Measurements from ENCODE around the gene TMTC2. TPM values are rescaled to one million over a fixed set of nuclear protein-coding genes. Genes with fewer than 3 reads are reported as not detected.

The TMTC2 gene
- total RNA-seq, 4 donors from 2014 or later = 19.5 to 35.8 (median 22.9) TPM

DNA sequence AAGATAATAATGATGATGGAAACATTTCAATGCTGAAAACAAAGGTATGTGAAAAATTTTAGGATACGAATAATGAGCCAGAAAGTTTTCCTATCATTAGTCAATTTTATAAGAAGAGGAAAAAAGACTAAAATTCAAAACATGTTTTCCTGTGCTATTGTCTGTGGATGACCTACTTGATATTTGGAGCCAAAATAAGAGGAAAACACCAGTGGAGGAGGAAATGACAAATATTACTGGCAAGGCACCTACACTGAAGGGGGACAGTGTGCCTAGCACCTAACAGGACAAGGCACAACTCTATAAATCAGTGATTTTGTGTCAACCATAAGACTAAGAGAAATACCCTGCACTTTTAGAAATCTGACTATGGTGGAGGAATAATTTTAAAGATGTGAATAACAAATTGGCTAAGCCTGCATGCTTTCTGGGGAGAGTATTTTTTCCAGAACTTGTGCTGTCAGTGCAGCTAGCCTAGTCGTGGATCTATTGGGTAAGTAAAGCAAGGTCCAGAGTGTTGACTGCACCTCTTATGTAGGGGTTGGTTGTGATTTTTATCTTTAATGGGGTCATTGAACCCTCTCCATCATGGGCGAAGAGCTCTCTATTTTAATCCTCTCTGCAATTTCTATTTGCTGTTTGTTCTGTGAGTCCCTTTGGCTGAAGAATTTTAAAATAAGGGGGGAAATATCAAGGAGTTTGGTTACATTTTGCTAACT is 398.0 kb downstream of the TMTC2 start:
- no peaks in the 10 kb centered on the region for H3K4me1 ChIP-seq
- 80 to 85% methylated on average over 3 of the region's 3 CpGs for WGBS, 2 donors
- H3K4me3 ChIP-seq = no peak overlapping the region
- no peaks in the 10 kb centered on the region for H3K36me3 ChIP-seq
- H3K27ac ChIP-seq = no peak overlapping the region
- H3K9me3 ChIP-seq = no peaks in the 10 kb centered on the region
- no peak for DNase-seq (ENCODE audit: low spot score in 2 of 2)
- TF ChIP-seq EP300 (IDR thresholded peaks at IDR 0.05) (no peak), POLR2A (IDR thresholded peaks at IDR 0.05) (no peak)
- TF ChIP-seq, protein P1, sequence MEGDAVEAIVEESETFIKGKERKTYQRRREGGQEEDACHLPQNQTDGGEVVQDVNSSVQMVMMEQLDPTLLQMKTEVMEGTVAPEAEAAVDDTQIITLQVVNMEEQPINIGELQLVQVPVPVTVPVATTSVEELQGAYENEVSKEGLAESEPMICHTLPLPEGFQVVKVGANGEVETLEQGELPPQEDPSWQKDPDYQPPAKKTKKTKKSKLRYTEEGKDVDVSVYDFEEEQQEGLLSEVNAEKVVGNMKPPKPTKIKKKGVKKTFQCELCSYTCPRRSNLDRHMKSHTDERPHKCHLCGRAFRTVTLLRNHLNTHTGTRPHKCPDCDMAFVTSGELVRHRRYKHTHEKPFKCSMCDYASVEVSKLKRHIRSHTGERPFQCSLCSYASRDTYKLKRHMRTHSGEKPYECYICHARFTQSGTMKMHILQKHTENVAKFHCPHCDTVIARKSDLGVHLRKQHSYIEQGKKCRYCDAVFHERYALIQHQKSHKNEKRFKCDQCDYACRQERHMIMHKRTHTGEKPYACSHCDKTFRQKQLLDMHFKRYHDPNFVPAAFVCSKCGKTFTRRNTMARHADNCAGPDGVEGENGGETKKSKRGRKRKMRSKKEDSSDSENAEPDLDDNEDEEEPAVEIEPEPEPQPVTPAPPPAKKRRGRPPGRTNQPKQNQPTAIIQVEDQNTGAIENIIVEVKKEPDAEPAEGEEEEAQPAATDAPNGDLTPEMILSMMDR (IDR thresholded peaks at IDR 0.05) = no peak
- no peaks in the 10 kb centered on the region for H3K27me3 ChIP-seq

DNA sequence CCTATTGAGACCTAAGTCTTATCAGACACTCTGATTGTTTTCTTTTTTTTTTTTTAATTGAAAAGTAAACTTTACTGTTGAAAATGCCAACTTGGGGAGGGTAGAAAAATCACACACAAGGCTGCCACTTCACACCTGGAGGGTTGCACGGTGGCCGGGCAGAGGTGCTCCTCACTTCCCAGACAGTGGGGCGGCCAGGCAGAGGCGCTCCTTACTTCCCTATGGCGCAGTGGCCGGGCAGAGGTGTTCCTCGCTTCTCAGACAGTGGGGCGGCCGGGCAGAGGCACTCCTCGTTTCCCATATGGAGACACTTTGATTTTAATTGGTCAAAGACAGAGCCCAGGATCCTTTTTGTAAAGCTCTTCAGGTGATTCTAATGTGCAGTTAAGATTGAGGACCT is 399.3 kb downstream of the TMTC2 start:
- no peaks in the 10 kb centered on the region for H3K4me1 ChIP-seq
- H3K27me3 ChIP-seq = no peaks in the 10 kb centered on the region
- WGBS, 2 donors = 95 to 98% methylated on average over 10 of the region's 10 CpGs
- DNase-seq (ENCODE audit: low spot score in 2 of 2) = no peak
- no peak overlapping the region for H3K4me3 ChIP-seq
- H3K36me3 ChIP-seq = no peaks in the 10 kb centered on the region
- H3K27ac ChIP-seq = no peak overlapping the region
- no peaks in the 10 kb centered on the region for H3K9me3 ChIP-seq
- no peak for TF ChIP-seq POLR2A (IDR thresholded peaks at IDR 0.05)
- TF ChIP-seq, protein P1 (IDR thresholded peaks at IDR 0.05) = no peak
- no peak for TF ChIP-seq EP300 (IDR thresholded peaks at IDR 0.05)

DNA sequence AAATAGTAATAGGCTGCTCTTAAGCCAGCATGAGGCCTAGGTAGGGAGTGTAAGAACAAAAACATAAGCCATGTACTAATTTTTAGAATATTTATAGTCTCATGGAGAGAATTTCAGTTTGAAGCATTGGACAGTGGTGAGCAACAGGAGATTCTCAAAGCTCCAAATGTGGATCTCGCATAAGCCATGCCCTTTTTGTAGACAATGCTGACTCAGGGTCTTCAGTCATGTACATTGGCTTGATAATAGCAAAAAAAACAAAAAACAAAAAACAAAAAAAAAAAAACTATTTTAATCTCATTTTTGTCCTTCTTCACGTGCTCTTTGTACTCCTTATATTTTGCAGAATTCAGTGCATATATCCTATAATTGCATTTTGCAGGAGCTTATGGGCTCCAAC is 402.9 kb downstream of the TMTC2 start:
- Histone ChIP-seq H3K9me3 (no peaks in the 10 kb centered on the region), H3K27ac (no peak overlapping the region), H3K4me3 (no peak overlapping the region), H3K36me3 (no peaks in the 10 kb centered on the region), H3K4me1 (no peaks in the 10 kb centered on the region), H3K27me3 (no peaks in the 10 kb centered on the region)
- 95 to 97% methylated on average over 2 of the region's 2 CpGs for WGBS, 2 donors
- no peak for DNase-seq (ENCODE audit: low spot score in 2 of 2)
- no peak for TF ChIP-seq POLR2A (IDR thresholded peaks at IDR 0.05)
- TF ChIP-seq EP300 (IDR thresholded peaks at IDR 0.05) = no peak
- TF ChIP-seq, protein P1 (IDR thresholded peaks at IDR 0.05) = no peak

DNA sequence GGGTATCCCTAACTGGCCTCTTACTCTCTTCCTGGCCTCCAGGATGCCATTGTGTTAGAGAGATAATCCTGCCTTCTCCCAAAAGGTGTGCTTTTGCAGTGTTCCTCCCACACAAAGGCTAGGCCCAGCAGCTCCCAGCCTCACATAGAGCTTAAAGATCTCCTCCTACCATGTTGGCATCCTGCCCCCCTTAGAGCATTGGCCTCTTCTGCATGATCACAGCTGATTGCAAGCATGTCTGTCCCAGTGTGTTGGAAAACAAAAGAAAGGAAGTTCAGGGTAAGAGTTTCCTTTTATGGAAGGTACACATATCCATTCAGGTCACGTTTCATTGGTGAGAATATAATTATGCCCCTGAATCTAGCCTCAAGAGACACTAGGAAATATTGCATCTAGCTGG is 405.4 kb downstream of the TMTC2 start:
- Histone ChIP-seq H3K9me3 (no peaks in the 10 kb centered on the region), H3K27me3 (no peaks in the 10 kb centered on the region), H3K36me3 (no peaks in the 10 kb centered on the region), H3K4me1 (no peaks in the 10 kb centered on the region), H3K4me3 (no peak overlapping the region), H3K27ac (no peak overlapping the region)
- TF ChIP-seq EP300 (IDR thresholded peaks at IDR 0.05) = no peak
- no peak for TF ChIP-seq POLR2A (IDR thresholded peaks at IDR 0.05)
- TF ChIP-seq, protein P1 (IDR thresholded peaks at IDR 0.05) = no peak
- 86 to 90% methylated on average over 1 of the region's 1 CpG for WGBS, 2 donors
- no peak for DNase-seq (ENCODE audit: low spot score in 2 of 2)

DNA sequence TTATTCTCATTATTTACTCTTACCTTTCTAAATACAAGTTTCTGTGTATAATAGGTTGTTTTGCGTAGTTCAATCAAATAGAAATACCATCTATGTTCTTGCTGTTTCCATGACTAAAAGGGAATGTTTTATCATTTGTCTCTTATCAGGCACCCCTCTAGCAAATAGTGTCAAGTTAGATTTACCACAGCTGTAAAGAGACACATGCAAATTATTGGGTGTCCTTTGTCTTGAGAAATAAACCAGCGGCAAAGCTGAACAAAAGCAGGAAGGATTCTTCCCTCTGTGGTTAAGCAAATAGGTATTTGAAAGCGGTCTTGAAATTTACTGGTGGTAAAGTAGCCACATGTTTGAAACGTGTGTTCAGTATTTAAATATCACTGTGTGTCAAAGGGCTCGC is 405.9 kb downstream of the TMTC2 start:
- no peaks in the 10 kb centered on the region for H3K9me3 ChIP-seq
- TF ChIP-seq POLR2A (IDR thresholded peaks at IDR 0.05) (no peak), EP300 (IDR thresholded peaks at IDR 0.05) (no peak)
- TF ChIP-seq, protein P1 (IDR thresholded peaks at IDR 0.05) = no peak
- DNase-seq (ENCODE audit: low spot score in 2 of 2) = no peak
- H3K36me3 ChIP-seq = no peaks in the 10 kb centered on the region
- WGBS, 2 donors = 78 to 84% methylated on average over 5 of the region's 5 CpGs
- H3K4me3 ChIP-seq = no peak overlapping the region
- H3K27ac ChIP-seq = no peak overlapping the region
- no peaks in the 10 kb centered on the region for H3K27me3 ChIP-seq
- H3K4me1 ChIP-seq = no peaks in the 10 kb centered on the region

All from tibial nerve (tissue), 4 donors.